ENCODE data around the gene NUP58.

DNA sequence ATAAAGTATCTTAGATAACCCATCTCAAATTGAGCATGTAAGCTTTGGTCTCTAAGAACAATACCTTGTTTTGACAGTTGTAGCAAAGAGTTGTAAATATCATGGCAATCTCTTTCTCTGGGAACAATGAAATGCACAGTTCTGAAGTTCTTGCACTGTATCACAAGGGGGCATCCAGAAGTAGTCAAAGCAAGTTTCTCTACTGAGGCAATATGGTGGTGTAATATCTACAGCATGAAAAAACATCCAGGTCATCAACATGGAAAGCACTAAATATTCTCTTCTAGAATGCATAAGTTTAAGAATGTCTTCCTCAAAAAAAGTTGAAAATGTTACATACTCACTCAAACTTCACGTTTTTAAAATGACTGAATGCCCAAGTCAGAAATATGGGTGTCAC, 33.7 kb upstream of the NUP58 start:
- TF ChIP-seq RAD21 (IDR thresholded peaks at IDR 0.05; ENCODE audit: low read depth) (no peak), POLR2AphosphoS5 (IDR thresholded peaks at IDR 0.05; ENCODE audit: low read depth, low read length) (no peak), SP1 (IDR thresholded peaks at IDR 0.05; ENCODE audit: low read depth) (no peak), ZBTB33 (IDR thresholded peaks at IDR 0.05; ENCODE audit: extremely low read depth, insufficient replicate concordance, low read length) (no peak), JUND (IDR thresholded peaks at IDR 0.05) (no peak), REST (IDR thresholded peaks at IDR 0.05; ENCODE audit: low read depth) (no peak), POLR2A (IDR thresholded peaks at IDR 0.05; ENCODE audit: borderline replicate concordance, extremely low read depth, insufficient read depth, insufficient read length) (no peak), YY1 (IDR thresholded peaks at IDR 0.05; ENCODE audit: extremely low read depth, insufficient replicate concordance, low read depth, low read length) (no peak)
- TF ChIP-seq, protein P1, sequence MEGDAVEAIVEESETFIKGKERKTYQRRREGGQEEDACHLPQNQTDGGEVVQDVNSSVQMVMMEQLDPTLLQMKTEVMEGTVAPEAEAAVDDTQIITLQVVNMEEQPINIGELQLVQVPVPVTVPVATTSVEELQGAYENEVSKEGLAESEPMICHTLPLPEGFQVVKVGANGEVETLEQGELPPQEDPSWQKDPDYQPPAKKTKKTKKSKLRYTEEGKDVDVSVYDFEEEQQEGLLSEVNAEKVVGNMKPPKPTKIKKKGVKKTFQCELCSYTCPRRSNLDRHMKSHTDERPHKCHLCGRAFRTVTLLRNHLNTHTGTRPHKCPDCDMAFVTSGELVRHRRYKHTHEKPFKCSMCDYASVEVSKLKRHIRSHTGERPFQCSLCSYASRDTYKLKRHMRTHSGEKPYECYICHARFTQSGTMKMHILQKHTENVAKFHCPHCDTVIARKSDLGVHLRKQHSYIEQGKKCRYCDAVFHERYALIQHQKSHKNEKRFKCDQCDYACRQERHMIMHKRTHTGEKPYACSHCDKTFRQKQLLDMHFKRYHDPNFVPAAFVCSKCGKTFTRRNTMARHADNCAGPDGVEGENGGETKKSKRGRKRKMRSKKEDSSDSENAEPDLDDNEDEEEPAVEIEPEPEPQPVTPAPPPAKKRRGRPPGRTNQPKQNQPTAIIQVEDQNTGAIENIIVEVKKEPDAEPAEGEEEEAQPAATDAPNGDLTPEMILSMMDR (IDR thresholded peaks at IDR 0.05 in 2 of 3, conservative IDR thresholded peaks at IDR 0.05 in 1 of 3; ENCODE audit: borderline replicate concordance in 1 of 3, insufficient read depth in 1 of 3, low read depth in 2 of 3, low read length in 2 of 3), result peak in 2 of 3 experiments; percentile 14 to 21; a peak in 1 of 6 replicates

Measured in HCT116 (cell line).